ENCODE data around the gene OXTR.

Gene OXTR

DNA sequence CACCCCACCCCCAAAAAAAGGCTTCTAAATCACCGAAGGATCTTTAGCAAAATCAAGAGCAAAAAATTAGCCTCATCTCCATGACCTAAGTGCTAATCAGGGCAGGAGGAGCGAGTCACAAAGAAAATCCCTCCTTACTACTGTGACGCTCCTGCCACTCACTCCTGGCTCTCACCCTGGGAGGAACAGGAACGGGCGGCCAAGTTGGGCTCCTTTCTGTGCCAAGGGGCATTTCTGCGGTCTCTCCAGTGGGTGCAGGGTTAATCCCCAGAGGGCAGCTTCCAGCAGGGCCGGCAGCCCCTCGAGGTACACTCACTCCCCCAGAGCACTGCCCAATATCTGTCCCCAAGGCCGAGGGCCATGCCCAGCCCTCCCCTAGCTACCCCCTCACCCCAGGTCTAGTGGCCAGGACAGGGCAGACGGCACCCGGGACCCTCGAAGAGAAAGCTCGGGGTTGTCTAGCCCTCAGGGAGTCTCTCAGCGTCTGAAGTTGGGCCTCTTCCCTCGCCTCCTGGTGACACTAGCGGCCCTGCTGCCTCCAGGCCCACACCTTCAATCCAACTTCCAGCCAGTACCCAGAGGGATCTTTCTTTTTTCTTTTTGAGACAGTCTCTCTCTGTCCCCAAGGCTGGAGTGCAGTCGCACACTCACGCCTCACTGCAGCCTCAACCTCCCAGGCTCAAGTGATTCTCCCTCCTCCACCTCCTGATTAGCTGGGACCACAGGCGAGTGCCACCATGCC lies 35.1 kb downstream of the OXTR start:
- no peak overlapping the region for H3K27ac ChIP-seq
- TF ChIP-seq, protein P1, sequence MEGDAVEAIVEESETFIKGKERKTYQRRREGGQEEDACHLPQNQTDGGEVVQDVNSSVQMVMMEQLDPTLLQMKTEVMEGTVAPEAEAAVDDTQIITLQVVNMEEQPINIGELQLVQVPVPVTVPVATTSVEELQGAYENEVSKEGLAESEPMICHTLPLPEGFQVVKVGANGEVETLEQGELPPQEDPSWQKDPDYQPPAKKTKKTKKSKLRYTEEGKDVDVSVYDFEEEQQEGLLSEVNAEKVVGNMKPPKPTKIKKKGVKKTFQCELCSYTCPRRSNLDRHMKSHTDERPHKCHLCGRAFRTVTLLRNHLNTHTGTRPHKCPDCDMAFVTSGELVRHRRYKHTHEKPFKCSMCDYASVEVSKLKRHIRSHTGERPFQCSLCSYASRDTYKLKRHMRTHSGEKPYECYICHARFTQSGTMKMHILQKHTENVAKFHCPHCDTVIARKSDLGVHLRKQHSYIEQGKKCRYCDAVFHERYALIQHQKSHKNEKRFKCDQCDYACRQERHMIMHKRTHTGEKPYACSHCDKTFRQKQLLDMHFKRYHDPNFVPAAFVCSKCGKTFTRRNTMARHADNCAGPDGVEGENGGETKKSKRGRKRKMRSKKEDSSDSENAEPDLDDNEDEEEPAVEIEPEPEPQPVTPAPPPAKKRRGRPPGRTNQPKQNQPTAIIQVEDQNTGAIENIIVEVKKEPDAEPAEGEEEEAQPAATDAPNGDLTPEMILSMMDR (IDR thresholded peaks at IDR 0.05), result no peak
- TF ChIP-seq ZFX (IDR thresholded peaks at IDR 0.05; ENCODE audit: borderline replicate concordance), result no peak

DNA sequence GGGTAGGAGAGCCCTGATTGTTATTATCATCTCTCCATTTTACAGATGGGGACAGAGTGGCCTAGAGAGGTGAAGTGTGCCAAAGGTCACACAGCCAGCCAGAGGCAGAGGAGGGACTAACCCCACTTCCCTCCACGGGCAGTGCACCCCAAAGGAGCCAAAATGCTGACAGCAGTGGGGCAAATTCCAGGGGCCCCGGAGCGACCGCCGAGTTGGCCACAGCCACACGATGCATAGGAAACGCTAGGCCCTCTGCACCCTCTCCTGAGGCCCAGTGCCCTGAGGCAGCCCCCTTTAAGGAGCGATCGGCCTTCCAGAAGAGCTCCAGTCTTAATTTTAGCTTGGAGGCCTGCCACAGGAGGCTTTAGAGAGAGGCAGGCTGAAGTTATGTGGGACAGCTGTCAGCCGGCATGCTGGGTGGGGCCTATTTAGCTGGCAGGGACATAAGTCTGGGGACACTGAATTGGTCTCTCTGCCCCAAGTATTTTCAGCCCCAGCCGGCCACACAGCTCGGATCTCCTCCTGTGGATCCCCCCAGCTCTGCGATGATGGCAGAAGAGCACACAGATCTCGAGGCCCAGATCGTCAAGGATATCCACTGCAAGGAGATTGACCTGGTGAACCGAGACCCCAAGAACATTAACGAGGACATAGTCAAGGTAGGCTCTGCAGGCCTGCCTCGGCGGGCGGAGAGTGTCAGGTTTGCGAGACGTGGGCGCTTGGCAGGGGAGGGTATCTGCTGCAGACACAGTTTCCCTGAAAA lies 35.9 kb downstream of the OXTR start, which contains the start of gene CAV3:
Gene CAV3, plus strand, starts transcription at position 471 of the 763 bp plus-strand sequence. Its CDS starts 75 bp downstream, at position 546.
- no peak for TF ChIP-seq ZFX (IDR thresholded peaks at IDR 0.05; ENCODE audit: borderline replicate concordance)
- TF ChIP-seq, protein P1 (IDR thresholded peaks at IDR 0.05), result no peak
- H3K27ac ChIP-seq, result no peak within 1 kb of the TSS

DNA sequence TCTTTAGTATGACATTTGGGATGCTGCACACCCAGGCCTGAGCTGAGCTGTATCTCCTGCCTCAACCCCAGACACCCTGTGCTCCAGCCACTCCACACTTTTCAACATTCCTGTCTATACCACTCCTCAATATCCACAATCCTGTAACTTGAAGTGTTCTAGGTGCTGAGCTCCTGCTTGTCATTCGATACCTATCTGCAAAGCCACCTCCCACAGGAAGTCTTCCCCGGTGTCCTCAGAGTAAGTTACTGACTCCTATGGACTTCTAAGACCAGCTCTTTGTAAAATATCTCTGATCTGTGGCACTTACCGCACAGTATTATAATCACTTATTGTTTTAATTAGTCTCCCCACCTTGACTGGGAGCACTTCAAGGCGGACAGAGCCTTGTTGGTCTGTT lies 37.0 kb downstream of the OXTR start:
- no peak for TF ChIP-seq ZFX (IDR thresholded peaks at IDR 0.05; ENCODE audit: borderline replicate concordance)
- TF ChIP-seq, protein P1 (IDR thresholded peaks at IDR 0.05), result no peak
- no peak overlapping the region for H3K27ac ChIP-seq

DNA sequence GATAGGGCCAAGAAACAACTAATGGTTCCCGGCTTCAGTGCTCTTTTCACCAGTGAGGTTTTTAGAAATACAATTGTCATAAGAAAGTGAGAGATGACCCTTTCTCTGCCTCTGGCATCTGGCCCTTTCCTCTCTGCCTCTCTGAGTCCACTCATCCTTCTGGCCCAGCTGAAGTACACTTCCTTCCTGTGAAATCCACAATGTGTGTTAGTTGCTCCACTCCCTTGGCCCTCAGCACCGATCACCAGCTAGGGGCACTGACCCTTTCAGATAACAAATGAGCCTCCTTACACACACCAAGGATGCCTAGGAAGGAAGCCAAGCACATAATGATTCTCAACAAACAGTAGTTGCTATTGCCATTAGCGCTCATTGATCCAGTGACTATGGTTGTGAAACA lies 38.8 kb downstream of the OXTR start:
- TF ChIP-seq ZFX (IDR thresholded peaks at IDR 0.05; ENCODE audit: borderline replicate concordance), result no peak
- TF ChIP-seq, protein P1 (IDR thresholded peaks at IDR 0.05), result no peak
- no peak overlapping the region for H3K27ac ChIP-seq

DNA sequence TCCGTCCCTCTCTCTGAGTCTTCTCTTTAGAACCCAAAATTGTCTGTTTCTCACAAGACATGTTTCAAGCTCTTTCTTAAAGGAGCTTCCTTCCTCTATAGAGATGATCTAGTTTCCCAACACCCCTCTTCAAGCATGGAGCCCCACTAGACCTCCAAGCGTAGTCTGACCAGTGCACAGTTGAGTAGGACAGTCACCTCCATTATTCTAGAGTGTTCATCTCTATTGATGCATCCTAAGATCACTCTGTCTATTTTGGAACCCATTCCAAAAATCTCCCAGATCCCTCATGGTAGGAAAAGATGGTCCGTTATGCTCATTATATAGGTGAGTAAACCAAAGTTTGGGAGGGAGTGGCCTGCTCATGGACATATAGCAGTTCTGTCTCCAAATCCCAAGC lies 39.9 kb downstream of the OXTR start:
- H3K27ac ChIP-seq, result no peak overlapping the region
- TF ChIP-seq ZFX (IDR thresholded peaks at IDR 0.05; ENCODE audit: borderline replicate concordance), result no peak
- TF ChIP-seq, protein P1 (IDR thresholded peaks at IDR 0.05), result no peak

DNA sequence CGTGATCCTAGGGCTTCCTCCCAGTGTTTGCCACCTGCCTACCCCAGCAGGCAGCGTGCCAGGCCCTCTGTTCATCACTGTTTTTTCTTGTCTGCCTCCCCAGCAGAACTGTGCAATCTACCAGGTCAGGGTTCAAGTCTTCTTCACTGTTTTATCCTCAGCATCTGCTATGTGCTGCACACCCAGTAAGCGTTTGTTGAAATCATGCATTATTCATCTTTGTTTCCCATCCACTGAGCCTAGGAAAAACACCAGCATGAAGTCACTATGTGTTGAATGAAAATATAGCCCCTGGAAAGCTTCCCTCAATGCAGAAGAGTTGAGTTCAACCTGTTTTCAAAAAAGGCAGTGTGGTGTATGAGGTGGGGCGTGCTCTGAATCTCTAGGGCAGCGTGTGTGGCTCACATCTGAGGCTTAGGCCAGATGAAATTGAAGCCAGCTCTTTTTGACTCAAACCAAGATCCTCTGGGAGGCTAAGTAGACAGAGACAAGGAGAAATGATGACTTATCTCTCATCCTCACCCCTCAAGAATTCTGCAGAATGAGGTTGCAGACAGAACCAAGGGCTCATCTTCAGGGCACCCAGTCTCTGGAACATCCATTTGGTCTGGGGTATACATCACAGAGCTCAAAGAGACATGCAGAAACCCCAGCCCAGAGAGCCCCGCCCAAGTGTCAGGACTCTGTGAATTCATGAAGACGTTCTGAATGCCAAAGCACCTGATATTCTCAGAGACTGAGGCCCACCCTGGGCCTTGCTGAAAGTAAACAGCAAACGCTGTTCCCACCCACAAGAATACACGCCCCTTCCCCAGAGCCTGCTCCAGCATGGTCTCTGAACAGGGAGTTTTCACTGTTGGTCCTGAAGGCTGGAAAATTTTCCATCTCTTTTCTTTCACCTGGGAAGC lies 41.6 kb downstream of the OXTR start:
- TF ChIP-seq ZFX (IDR thresholded peaks at IDR 0.05; ENCODE audit: borderline replicate concordance), result no peak
- TF ChIP-seq, protein P1 (IDR thresholded peaks at IDR 0.05), result no peak
- no peak overlapping the region for H3K27ac ChIP-seq

Measured in 22Rv1 (cell line).